ENCODE data around the gene MAGEE2. TPM values are rescaled to one million over a fixed set of nuclear protein-coding genes. Genes with fewer than 3 reads are reported as not detected.
"Not testable (repeated sequence)": the region's sequence is repeated elsewhere in the genome, so short reads cannot be mapped to it uniquely, and the experiment has no call there.

MAGEE2 gene, protein sequence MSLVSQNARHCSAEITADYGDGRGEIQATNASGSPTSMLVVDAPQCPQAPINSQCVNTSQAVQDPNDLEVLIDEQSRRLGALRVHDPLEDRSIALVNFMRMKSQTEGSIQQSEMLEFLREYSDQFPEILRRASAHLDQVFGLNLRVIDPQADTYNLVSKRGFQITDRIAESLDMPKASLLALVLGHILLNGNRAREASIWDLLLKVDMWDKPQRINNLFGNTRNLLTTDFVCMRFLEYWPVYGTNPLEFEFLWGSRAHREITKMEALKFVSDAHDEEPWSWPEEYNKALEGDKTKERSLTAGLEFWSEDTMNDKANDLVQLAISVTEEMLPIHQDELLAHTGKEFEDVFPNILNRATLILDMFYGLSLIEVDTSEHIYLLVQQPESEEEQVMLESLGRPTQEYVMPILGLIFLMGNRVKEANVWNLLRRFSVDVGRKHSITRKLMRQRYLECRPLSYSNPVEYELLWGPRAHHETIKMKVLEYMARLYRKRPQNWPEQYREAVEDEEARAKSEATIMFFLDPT
- not detected in 2 replicates for polyA plus RNA-seq (2013)

DNA sequence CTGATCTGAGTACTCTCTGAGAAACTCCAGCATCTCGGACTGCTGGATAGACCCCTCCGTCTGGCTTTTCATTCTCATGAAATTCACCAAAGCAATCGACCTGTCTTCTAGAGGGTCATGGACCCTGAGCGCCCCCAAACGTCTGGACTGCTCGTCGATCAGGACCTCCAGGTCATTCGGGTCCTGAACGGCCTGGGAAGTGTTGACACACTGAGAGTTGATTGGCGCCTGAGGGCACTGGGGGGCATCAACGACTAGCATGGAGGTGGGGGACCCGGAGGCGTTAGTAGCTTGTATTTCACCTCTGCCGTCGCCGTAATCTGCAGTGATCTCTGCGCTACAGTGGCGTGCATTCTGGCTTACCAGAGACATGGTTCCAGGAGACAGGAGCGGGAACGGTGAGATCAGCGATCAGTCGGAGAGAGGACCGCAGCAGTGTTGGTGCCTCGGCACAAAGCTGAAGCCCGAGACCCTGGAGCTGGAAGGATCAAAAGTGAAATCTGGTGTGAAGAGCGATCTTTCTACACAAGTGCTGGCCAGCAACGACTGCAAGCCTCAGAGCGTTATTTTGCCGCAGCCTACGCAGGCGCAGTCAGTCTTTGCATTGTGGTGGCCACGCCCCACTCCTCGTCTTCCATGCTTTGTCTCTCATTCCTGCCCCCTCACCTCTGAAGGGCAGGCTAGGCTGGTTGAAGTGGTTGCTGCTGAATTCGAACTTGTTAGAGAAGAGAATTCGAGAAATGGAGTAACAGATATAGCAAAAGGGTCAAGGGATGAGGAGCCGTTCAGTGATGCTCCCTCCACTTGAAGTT is at the start of gene MAGEE2:
Gene MAGEE2, minus strand, starts transcription at position 575 of the 812 bp plus-strand sequence. Its CDS starts 203 bp downstream, at position 372.
- no peak within 1 kb of the TSS for H2BK12ac ChIP-seq (ENCODE audit: low read length)
- no peaks in the 10 kb centered on the region for H3K9me3 ChIP-seq (ENCODE audit: insufficient read depth, low read depth, low read length)
- no peak within 1 kb of the TSS for H3K4me3 ChIP-seq (ENCODE audit: low read depth, low read length)
- H4K12ac ChIP-seq (ENCODE audit: low read depth, low read length): no peak within 1 kb of the TSS
- no peak within 1 kb of the TSS for H2BK5ac ChIP-seq (ENCODE audit: low read depth, low read length, poor library complexity)
- no peak within 1 kb of the TSS for H2BK120ac ChIP-seq (ENCODE audit: insufficient read depth, low read length, poor library complexity)
- H2AFZ ChIP-seq (ENCODE audit: insufficient read depth, low read length, poor library complexity): no peak within 1 kb of the TSS
- no peaks in the 10 kb centered on the region for H3K79me1 ChIP-seq (ENCODE audit: low read length)
- no peak within 1 kb of the TSS for H3K18ac ChIP-seq (ENCODE audit: low read length)
- H3K79me2 ChIP-seq (ENCODE audit: control insufficient read depth, insufficient read depth, low read length, poor library complexity): no peaks in the 10 kb centered on the region
- no peak within 1 kb of the TSS for H4K91ac ChIP-seq (ENCODE audit: low read depth, low read length)
- H3K4me2 ChIP-seq (ENCODE audit: low read length): no peak within 1 kb of the TSS
- no peak within 1 kb of the TSS for H3K14ac ChIP-seq (ENCODE audit: low read length)
- DNase-seq: no peak
- peaks cover 0 to 2% of the 10 kb centered on the region in 2 experiments for H3K4me1 ChIP-seq (ENCODE audit: control insufficient read depth in 1 of 2, insufficient read depth in 2 of 2, low read length in 2 of 2)
- no peak within 1 kb of the TSS for H3K27ac ChIP-seq (ENCODE audit: low read depth, low read length)
- no peaks in the 10 kb centered on the region for H3K27me3 ChIP-seq (ENCODE audit: insufficient read depth, low read length)
- no peak within 1 kb of the TSS for H2AK5ac ChIP-seq (ENCODE audit: low read length)
- H3K36me3 ChIP-seq (ENCODE audit: control insufficient read depth in 1 of 2, insufficient read depth in 2 of 2, low read length in 2 of 2): no peaks in the 10 kb centered on the region
- H3K23ac ChIP-seq (ENCODE audit: low read length): no peak within 1 kb of the TSS
- H3K4ac ChIP-seq (ENCODE audit: low read depth, low read length): no peak within 1 kb of the TSS
- no peak within 1 kb of the TSS for H4K8ac ChIP-seq (ENCODE audit: low read depth, low read length)
- H3K9ac ChIP-seq (ENCODE audit: low read length): no peak within 1 kb of the TSS
- WGBS (ENCODE audit: extremely low coverage, insufficient coverage, insufficient read length): no CpG with 5 or more reads among the region's 36 CpGs

- no CpG with 5 or more reads among the region's 5 CpGs for WGBS (ENCODE audit: extremely low coverage, insufficient coverage, insufficient read length)
- Histone ChIP-seq H3K79me1 (ENCODE audit: low read length) (no peaks in the 10 kb centered on the region), H3K4me1 (ENCODE audit: control insufficient read depth in 1 of 2, insufficient read depth in 2 of 2, low read length in 2 of 2) (peaks cover 0 to 2% of the 10 kb centered on the region in 2 experiments), H2BK5ac (ENCODE audit: low read depth, low read length, poor library complexity) (no peak overlapping the region), H3K36me3 (ENCODE audit: control insufficient read depth in 1 of 2, insufficient read depth in 2 of 2, low read length in 2 of 2) (no peaks in the 10 kb centered on the region), H3K23ac (ENCODE audit: low read length) (no peak overlapping the region), H3K4me2 (ENCODE audit: low read length) (no peak overlapping the region), H2BK12ac (ENCODE audit: low read length) (no peak overlapping the region), H3K14ac (ENCODE audit: low read length) (no peak overlapping the region), H3K9ac (ENCODE audit: low read length) (no peak overlapping the region), H3K79me2 (ENCODE audit: control insufficient read depth, insufficient read depth, low read length, poor library complexity) (no peaks in the 10 kb centered on the region), H4K12ac (ENCODE audit: low read depth, low read length) (no peak overlapping the region), H3K4me3 (ENCODE audit: low read depth, low read length) (no peak overlapping the region), H2BK120ac (ENCODE audit: insufficient read depth, low read length, poor library complexity) (no peak overlapping the region), H4K91ac (ENCODE audit: low read depth, low read length) (no peak overlapping the region), H3K4ac (ENCODE audit: low read depth, low read length) (no peak overlapping the region), H4K8ac (ENCODE audit: low read depth, low read length) (no peak overlapping the region), H3K27me3 (ENCODE audit: insufficient read depth, low read length) (no peaks in the 10 kb centered on the region), H2AK5ac (ENCODE audit: low read length) (no peak overlapping the region), H3K27ac (ENCODE audit: low read depth, low read length) (no peak overlapping the region), H3K9me3 (ENCODE audit: insufficient read depth, low read depth, low read length) (no peaks in the 10 kb centered on the region), H3K18ac (ENCODE audit: low read length) (no peak overlapping the region), H2AFZ (ENCODE audit: insufficient read depth, low read length, poor library complexity) (no peak overlapping the region)
- DNase-seq: no peak
These were observed 1.2 kb upstream of the MAGEE2 start for GRCh38 chrX:75786290-75786689.

- Histone ChIP-seq H3K79me2 (ENCODE audit: control insufficient read depth, insufficient read depth, low read length, poor library complexity) (no peaks in the 10 kb centered on the region), H3K9me3 (ENCODE audit: insufficient read depth, low read depth, low read length) (no peaks in the 10 kb centered on the region), H3K18ac (ENCODE audit: low read length) (no peak overlapping the region), H4K12ac (ENCODE audit: low read depth, low read length) (no peak overlapping the region), H2BK5ac (ENCODE audit: low read depth, low read length, poor library complexity) (no peak overlapping the region), H3K4me2 (ENCODE audit: low read length) (no peak overlapping the region), H2AFZ (ENCODE audit: insufficient read depth, low read length, poor library complexity) (no peak overlapping the region), H3K4ac (ENCODE audit: low read depth, low read length) (no peak overlapping the region), H3K36me3 (ENCODE audit: control insufficient read depth in 1 of 2, insufficient read depth in 2 of 2, low read length in 2 of 2) (no peaks in the 10 kb centered on the region), H3K23ac (ENCODE audit: low read length) (no peak overlapping the region), H2BK12ac (ENCODE audit: low read length) (no peak overlapping the region), H3K27me3 (ENCODE audit: insufficient read depth, low read length) (no peaks in the 10 kb centered on the region), H3K79me1 (ENCODE audit: low read length) (no peaks in the 10 kb centered on the region), H4K8ac (ENCODE audit: low read depth, low read length) (no peak overlapping the region), H3K4me1 (ENCODE audit: control insufficient read depth in 1 of 2, insufficient read depth in 2 of 2, low read length in 2 of 2) (peaks cover 0 to 2% of the 10 kb centered on the region in 2 experiments), H4K91ac (ENCODE audit: low read depth, low read length) (no peak overlapping the region), H3K9ac (ENCODE audit: low read length) (no peak overlapping the region), H3K4me3 (ENCODE audit: low read depth, low read length) (no peak overlapping the region), H3K14ac (ENCODE audit: low read length) (no peak overlapping the region), H2AK5ac (ENCODE audit: low read length) (no peak overlapping the region), H2BK120ac (ENCODE audit: insufficient read depth, low read length, poor library complexity) (no peak overlapping the region), H3K27ac (ENCODE audit: low read depth, low read length) (no peak overlapping the region)
- no CpG with 5 or more reads among the region's 15 CpGs for WGBS (ENCODE audit: extremely low coverage, insufficient coverage, insufficient read length)
- DNase-seq: peak in 1 of 2 donors; percentile 33
These were observed 3.4 kb downstream of the MAGEE2 start for GRCh38 chrX:75781611-75782010.

- H3K18ac ChIP-seq (ENCODE audit: low read length); H4K12ac ChIP-seq (ENCODE audit: low read depth, low read length); H3K27ac ChIP-seq (ENCODE audit: low read depth, low read length); H3K14ac ChIP-seq (ENCODE audit: low read length); H2AK5ac ChIP-seq (ENCODE audit: low read length); H3K4me2 ChIP-seq (ENCODE audit: low read length); H3K79me2 ChIP-seq (ENCODE audit: control insufficient read depth, insufficient read depth, low read length, poor library complexity); H2BK12ac ChIP-seq (ENCODE audit: low read length); H3K27me3 ChIP-seq (ENCODE audit: insufficient read depth, low read length); H3K23ac ChIP-seq (ENCODE audit: low read length); H3K9me3 ChIP-seq (ENCODE audit: insufficient read depth, low read depth, low read length); H3K4me3 ChIP-seq (ENCODE audit: low read depth, low read length); H3K4ac ChIP-seq (ENCODE audit: low read depth, low read length); H4K91ac ChIP-seq (ENCODE audit: low read depth, low read length); H3K36me3 ChIP-seq (ENCODE audit: control insufficient read depth in 1 of 2, insufficient read depth in 2 of 2, low read length in 2 of 2); H4K8ac ChIP-seq (ENCODE audit: low read depth, low read length); H2AFZ ChIP-seq (ENCODE audit: insufficient read depth, low read length, poor library complexity); H3K9ac ChIP-seq (ENCODE audit: low read length); H2BK120ac ChIP-seq (ENCODE audit: insufficient read depth, low read length, poor library complexity); H3K79me1 ChIP-seq (ENCODE audit: low read length); DNase-seq; H2BK5ac ChIP-seq (ENCODE audit: low read depth, low read length, poor library complexity); H3K4me1 ChIP-seq (ENCODE audit: control insufficient read depth in 1 of 2, insufficient read depth in 2 of 2, low read length in 2 of 2): not testable (repeated sequence)
- no CpG with 5 or more reads among the region's 5 CpGs for WGBS (ENCODE audit: extremely low coverage, insufficient coverage, insufficient read length)
These were observed 17.0 kb downstream of the MAGEE2 start for GRCh38 chrX:75768063-75768462.
